Measurements from ENCODE around the gene POMC. TPM values are rescaled to one million over a fixed set of nuclear protein-coding genes. Genes with fewer than 3 reads are reported as not detected.

POMC gene
- total RNA-seq, 3 donors from 2014 or later = 2.8 to 10.7 (median 2.9) TPM

GRCh38 chr2:25198576-25198975, 30.2 kb upstream of the POMC start:
- intact Hi-C loops (cut with DNase I; ENCODE audit: low total_unique reads) = loop anchor here (2.0 kb wide), 1 partner anchor 40 kb away; no protein-coding TSS in a partner anchor

GRCh38 chr2:25198209-25198525, 29.8 kb upstream of the POMC start:
- H3K27ac ChIP-seq = peak overlapping the region; percentile 29 to 32
- intact Hi-C loops (cut with DNase I; ENCODE audit: low total_unique reads) = loop anchor here (2.0 kb wide), 1 partner anchor 41 kb away; no protein-coding TSS in a partner anchor
- TF ChIP-seq CTCF (IDR thresholded peaks at IDR 0.05) (no peak), POLR2A (IDR thresholded peaks at IDR 0.05) (no peak), POLR2AphosphoS5 (IDR thresholded peaks at IDR 0.05) (no peak)

More at GRCh38 chr2:25198576-25198975, 30.2 kb upstream of the POMC start:
- Histone ChIP-seq H3K9me3 (no peaks in the 10 kb centered on the region), H3K4me1 (no peaks in the 10 kb centered on the region), H3K36me3 (no peaks in the 10 kb centered on the region), H3K27me3 (no peaks in the 10 kb centered on the region), H3K4me3 (no peak overlapping the region), H3K27ac (no peak overlapping the region)
- TF ChIP-seq POLR2AphosphoS5 (IDR thresholded peaks at IDR 0.05) (no peak), CTCF (IDR thresholded peaks at IDR 0.05) (no peak), POLR2A (IDR thresholded peaks at IDR 0.05) (no peak)
- no peak for DNase-seq (ENCODE audit: low spot score in 2 of 2)

GRCh38 chr2:25197336-25198208, 29.2 kb upstream of the POMC start:
- intact Hi-C loops (cut with DNase I; ENCODE audit: low total_unique reads) = loop anchor here (2.0 kb wide), 1 partner anchor 41 kb away; no protein-coding TSS in a partner anchor
- H3K4me1 ChIP-seq = no peaks in the 10 kb centered on the region

More at GRCh38 chr2:25198209-25198525, 29.8 kb upstream of the POMC start:
- Histone ChIP-seq H3K36me3 (no peaks in the 10 kb centered on the region), H3K9me3 (no peaks in the 10 kb centered on the region), H3K4me1 (no peaks in the 10 kb centered on the region), H3K27me3 (no peaks in the 10 kb centered on the region), H3K4me3 (no peak overlapping the region)
- DNase-seq (ENCODE audit: low spot score in 2 of 2) = no peak

GRCh38 chr2:25194576-25195122, 26.3 kb upstream of the POMC start:
- Histone ChIP-seq H3K27ac (no peak overlapping the region), H3K27me3 (no peaks in the 10 kb centered on the region), H3K9me3 (no peaks in the 10 kb centered on the region), H3K4me1 (no peaks in the 10 kb centered on the region), H3K36me3 (no peaks in the 10 kb centered on the region), H3K4me3 (no peak overlapping the region)
- TF ChIP-seq CTCF (IDR thresholded peaks at IDR 0.05) (no peak), POLR2AphosphoS5 (IDR thresholded peaks at IDR 0.05) (no peak), POLR2A (IDR thresholded peaks at IDR 0.05) (no peak)
- intact Hi-C loops (cut with DNase I; ENCODE audit: low total_unique reads) = no loop called here
- DNase-seq (ENCODE audit: low spot score in 2 of 2) = no peak

More at GRCh38 chr2:25197336-25198208, 29.2 kb upstream of the POMC start:
- TF ChIP-seq CTCF (IDR thresholded peaks at IDR 0.05) = no peak
- TF ChIP-seq POLR2AphosphoS5 (IDR thresholded peaks at IDR 0.05) = no peak
- TF ChIP-seq POLR2A (IDR thresholded peaks at IDR 0.05) = no peak
- H3K9me3 ChIP-seq = no peaks in the 10 kb centered on the region
- no peaks in the 10 kb centered on the region for H3K27me3 ChIP-seq
- DNase-seq (ENCODE audit: low spot score in 2 of 2) = peak in 1 of 2 donors; percentile 29
- no peaks in the 10 kb centered on the region for H3K36me3 ChIP-seq
- peak overlapping the region; percentile 29 to 32 for H3K27ac ChIP-seq
- H3K4me3 ChIP-seq = no peak overlapping the region

GRCh38 chr2:25190536-25190935, 22.2 kb upstream of the POMC start:
- no peak overlapping the region for H3K4me3 ChIP-seq
- no peaks in the 10 kb centered on the region for H3K36me3 ChIP-seq
- H3K9me3 ChIP-seq = no peaks in the 10 kb centered on the region
- no peak for TF ChIP-seq POLR2AphosphoS5 (IDR thresholded peaks at IDR 0.05)
- TF ChIP-seq CTCF (IDR thresholded peaks at IDR 0.05) = no peak
- no peak for TF ChIP-seq POLR2A (IDR thresholded peaks at IDR 0.05)
- intact Hi-C loops (cut with DNase I; ENCODE audit: low total_unique reads) = no loop called here
- no peak for DNase-seq (ENCODE audit: low spot score in 2 of 2)
- no peaks in the 10 kb centered on the region for H3K27me3 ChIP-seq
- no peaks in the 10 kb centered on the region for H3K4me1 ChIP-seq
- no peak overlapping the region for H3K27ac ChIP-seq
